ENCODE results near the gene TNNT2.

DNA sequence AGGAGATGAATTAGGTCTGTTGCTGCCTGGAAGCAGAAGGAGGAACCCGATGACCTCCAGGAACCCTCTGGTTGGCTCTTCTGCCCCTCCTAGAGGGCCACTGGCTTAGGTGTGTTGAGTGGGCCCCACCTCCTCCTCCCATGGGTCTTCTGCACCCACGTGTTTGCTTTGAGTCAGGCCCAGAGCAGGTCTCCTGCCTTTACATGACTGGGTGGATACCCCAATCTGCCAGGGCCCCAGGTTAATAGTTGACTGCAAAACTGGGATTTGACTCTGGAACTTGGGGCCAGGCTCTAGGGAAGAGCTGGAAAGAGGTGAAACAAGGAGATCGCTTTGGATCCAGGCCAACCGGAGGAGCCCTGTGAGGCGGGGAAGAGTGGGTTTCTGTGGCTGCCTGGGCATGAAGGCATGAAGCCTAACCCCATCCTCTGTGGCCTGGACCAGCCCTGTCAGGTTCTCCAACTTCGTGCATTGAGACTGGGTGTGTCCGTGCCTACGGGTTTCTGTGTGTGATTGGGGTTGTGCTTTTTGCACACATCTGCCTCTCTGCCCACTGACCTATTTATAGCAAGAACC is 29.4 kb upstream of the TNNT2 start:
- TF ChIP-seq, protein P1, sequence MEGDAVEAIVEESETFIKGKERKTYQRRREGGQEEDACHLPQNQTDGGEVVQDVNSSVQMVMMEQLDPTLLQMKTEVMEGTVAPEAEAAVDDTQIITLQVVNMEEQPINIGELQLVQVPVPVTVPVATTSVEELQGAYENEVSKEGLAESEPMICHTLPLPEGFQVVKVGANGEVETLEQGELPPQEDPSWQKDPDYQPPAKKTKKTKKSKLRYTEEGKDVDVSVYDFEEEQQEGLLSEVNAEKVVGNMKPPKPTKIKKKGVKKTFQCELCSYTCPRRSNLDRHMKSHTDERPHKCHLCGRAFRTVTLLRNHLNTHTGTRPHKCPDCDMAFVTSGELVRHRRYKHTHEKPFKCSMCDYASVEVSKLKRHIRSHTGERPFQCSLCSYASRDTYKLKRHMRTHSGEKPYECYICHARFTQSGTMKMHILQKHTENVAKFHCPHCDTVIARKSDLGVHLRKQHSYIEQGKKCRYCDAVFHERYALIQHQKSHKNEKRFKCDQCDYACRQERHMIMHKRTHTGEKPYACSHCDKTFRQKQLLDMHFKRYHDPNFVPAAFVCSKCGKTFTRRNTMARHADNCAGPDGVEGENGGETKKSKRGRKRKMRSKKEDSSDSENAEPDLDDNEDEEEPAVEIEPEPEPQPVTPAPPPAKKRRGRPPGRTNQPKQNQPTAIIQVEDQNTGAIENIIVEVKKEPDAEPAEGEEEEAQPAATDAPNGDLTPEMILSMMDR (IDR thresholded peaks at IDR 0.05; ENCODE audit: low read length) = no peak
- no peak for TF ChIP-seq EZH2 (optimal IDR thresholded peaks at IDR 0.05; ENCODE audit: low read depth, low read length)
